NCI-H1417 treated with DMSO at 0.1 percent for 48 hours (cell line): Measurements from ENCODE around the gene SNRPD2.
"Not testable (repeated sequence)": the region's sequence is repeated elsewhere in the genome, so short reads cannot be mapped to it uniquely, and the experiment has no call there.

Experiments
- DNase-seq: peaks from one replicate; lab custom pipeline; 2025; lab: John Stamatoyannopoulos, UW

Gene SNRPD2

DNA sequence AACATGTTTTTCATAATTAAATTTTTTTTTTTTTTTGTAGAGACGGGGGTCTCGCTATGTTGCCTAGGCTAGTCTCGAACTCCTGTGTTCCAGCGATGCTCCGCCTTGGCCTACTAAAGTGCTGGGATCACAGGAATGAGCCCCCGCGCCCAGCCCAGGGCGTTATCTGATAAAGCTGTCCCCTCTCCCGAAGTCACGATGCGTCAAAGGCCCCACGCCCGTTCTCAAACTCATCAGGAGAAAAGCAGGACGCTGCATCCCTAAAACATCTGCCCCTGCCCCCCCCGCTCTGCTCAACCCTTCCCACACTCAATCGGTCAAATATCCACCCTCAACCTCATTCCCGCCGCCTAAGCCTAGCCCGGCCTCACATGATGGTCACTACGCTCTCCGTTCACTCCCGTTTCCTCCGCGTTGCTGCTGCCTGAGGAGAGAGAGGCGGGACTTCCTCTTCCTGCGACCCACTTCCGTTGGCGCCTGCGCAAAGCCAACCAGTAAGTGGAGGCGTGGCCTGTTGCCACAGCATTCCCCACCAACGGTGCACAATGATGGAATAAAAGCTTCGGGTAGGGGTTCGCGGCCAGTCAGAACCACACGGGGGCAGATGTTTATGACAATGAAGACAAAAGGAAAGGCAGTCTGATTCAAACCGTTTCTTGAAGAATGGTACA lies at the start of gene SNRPD2:
Gene SNRPD2, minus strand, starts transcription at position 438 of the 671 bp plus-strand sequence. Its CDS starts 65 bp downstream, at position 373.
- no peak for DNase-seq

DNA sequence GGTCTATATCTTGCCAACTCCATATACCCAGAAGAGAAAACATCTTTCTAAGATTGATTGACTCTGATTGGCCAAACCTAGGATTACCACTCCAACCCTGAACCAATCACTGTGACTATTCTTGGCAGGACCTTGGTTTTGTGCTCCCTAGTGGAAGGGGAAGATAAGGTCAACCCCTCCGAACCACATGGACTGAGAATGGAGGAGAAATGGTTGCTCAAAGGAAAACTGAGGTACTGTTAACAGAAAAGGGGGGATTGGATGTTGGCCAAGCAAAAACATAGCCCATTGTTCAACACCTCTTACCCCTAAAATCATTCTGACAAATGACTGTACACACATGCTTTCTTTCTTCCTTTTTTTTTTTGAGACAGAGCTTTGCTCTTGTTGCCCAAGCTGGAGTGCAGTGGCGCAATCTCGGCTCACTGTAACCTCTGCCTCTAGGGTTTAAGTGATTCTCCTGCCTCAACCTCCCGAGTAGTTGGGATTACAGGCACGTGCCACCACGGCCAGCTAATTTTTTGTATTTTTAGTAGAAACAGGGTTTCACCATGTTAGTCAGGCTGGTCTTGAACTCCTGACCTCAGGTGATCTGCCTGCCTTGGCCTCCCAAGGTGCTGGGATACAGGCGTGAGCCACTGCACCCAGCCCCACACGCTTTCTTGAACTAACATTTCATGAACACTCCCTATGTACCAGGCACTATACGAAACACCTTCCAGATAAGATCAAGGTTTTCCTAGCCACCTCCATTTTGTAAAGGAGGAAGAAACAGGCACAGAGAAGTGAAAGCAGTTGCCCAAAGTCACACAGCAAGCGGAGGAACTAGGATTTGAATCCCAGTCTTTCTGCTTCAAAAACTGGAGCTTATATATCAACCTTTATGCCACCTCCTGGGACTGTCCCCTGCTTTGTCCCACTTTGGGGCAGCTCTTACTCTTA lies 48.0 kb upstream of the SNRPD2 start:
- no peak for DNase-seq

DNA sequence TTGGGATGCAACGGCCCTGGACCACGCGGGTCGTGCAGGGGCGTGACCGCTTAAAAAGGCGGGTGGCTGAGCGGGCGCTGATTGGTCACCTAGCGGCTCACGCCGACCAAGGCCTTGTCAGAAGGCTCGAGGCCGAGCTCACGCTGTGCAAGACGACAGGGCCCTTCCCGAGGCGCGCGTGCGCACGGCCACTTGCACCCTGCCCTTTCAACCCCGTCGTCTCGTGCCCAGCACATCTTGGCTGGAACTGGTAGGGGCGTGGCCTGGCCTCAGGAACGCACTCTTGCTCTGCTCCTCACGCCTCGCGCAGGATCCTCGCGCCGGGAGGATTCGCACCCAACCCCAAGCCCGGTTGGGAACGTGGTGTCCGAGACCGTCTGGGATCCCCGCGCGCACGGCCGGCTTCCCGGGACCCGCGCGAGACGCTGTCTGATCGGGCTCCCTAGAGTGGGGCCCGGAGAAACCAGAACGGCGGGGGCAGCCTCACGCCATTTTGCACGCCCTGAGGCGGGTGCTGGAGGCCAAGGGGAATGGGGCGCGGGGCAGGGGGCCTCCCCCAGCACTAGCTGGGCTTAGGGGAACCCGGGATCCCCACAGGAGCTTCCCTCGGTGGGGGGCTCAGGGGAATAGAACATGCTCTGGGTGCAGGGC lies 41.5 kb upstream of the SNRPD2 start, which contains the start of gene MEIOSIN:
Gene MEIOSIN, plus strand, starts transcription at position 280 of the 651 bp plus-strand sequence. CDS start 1,938 bp downstream, outside the sequence.
- DNase-seq: no peak

DNA sequence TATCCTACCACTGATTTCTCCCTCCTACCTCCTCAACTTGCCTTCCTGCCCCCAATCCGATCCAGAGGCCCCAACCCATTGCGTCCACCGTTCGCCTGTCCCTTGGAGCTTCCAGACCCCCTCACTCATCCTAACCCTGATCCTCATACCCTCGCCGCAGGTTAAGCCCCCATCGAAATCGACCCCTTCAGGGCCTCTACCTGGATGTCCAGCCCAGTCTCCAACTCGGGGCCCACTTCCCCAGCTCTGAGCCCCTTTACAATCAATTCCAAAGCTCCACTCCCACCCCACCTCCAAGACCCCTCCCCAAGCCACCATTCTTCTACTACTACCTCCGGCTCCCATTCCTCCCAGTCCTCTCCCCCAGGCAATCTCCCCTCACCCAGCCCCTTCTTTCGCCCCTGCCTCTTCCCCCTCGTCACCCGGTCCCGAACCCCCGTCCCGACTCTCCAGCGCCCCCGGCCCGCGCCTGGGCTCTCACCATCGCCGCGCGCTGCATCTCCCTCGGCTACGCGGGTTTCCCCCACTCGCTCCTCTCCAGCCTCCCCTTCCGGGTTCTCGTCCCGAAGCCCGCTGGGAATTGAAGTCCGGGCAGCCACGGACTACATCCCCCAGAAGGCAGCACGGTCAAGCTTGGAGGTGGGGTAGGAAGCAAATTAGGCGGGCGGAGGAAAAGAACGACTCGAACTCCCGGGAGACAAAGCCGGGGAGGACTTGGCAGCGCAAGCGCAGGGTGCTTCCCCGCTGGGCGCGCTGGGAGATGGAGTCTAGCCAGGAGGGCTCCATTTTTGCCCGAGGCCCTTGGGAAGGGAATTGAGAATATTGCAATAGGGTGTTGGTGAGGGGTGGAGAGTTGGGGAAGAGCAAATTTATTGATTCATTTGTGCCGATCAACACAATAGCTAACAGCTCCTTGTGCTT lies 38.9 kb upstream of the SNRPD2 start, which contains the start of gene FBXO46:
Gene FBXO46, minus strand, starts transcription at position 529 of the 921 bp plus-strand sequence. CDS start 17,401 bp downstream, outside the sequence.
- peak; percentile 93 for DNase-seq

DNA sequence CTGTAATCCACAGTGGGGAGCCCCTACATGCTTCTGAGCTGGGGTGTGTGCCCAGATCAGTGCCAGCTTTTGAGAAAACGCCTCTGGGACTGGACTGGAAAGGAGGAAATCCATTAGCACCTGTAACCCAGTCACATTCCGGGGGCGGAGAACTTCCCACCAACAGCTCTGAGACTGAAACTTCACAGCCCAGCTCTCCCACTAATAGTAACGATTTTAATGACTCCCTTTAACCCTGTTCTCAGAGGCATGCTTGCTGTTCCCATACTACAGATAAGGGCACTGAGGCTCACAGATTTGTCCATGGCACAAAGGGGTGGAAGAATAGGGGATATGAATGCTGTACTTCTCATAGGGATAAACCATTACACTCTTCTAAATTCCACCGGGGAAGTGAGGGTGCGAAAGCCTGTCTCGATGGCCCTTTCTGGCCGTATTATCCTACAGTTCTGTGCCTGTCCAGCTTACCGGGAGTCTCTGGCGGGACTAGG lies 38.1 kb upstream of the SNRPD2 start:
- DNase-seq: no peak

DNA sequence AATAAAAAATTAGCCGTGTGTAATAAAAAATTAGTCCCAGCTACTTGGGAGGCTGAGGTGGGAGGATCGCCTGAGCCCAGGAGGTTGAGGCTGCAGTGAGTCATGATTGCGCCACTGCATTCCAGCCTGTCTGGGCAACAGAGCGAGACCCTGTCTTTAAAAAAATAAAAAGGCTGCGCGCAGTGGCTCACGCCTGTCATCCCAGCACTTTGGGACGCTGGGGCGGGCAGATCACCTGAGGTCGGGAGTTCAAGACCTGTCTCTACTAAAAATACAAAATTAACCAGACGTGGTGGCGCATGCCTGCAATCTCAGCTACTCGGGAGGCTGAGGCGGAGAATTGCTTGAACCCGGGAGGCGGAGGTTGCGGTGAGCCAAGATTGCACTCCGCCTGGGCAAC lies 36.9 kb upstream of the SNRPD2 start:
- not testable (repeated sequence) for DNase-seq

DNA sequence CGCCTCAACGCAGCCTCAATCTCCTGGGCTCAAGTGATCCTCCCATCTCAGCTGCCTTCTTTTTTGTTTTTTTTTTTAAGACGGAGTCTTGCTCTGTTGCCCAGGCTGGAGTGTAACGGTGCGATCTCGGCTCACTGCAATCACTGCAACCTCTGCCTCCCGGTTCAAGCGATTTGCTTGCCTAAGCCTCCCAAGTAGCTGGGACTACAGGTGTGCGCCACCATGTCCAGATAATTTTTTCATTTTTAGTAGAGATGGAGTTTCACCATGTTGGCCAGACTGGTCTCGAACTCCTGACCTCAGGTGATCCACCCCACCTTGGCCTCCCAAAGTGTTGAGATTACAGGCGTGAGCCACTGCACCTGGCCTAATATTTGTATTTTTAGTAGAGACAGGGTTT lies 28.3 kb upstream of the SNRPD2 start:
- not testable (repeated sequence) for DNase-seq

DNA sequence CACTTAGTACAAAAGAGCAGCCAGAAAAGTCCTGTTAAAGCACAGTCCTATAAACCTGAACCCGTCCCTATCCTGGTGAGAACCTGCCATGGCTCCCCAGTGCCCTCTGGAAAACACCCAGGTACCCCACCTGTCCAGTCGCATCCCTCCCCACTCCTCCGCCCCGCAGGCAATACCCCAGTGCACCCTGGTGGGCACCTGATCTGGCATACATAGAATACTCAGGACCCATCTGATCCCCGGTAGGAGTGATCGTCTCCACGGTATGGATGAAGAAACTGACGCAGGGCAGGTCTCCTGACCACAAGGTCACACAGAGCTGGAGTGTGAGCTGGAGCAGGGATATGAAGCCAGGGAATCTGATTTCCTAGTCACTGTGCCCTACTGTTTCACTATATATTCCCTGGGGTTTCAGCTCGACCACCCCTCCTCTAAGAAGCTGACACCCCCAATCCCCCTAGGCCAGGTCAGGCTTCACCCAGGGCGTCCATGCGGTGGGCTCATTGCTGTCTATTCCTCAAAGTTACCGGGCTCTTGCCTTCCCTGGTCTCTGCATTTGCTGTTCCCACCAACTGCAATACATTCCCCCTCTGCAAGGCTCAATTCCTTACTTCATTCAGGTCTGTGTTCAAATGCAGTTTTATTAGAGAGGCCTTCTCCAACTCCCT lies 26.4 kb upstream of the SNRPD2 start:
- no peak for DNase-seq

DNA sequence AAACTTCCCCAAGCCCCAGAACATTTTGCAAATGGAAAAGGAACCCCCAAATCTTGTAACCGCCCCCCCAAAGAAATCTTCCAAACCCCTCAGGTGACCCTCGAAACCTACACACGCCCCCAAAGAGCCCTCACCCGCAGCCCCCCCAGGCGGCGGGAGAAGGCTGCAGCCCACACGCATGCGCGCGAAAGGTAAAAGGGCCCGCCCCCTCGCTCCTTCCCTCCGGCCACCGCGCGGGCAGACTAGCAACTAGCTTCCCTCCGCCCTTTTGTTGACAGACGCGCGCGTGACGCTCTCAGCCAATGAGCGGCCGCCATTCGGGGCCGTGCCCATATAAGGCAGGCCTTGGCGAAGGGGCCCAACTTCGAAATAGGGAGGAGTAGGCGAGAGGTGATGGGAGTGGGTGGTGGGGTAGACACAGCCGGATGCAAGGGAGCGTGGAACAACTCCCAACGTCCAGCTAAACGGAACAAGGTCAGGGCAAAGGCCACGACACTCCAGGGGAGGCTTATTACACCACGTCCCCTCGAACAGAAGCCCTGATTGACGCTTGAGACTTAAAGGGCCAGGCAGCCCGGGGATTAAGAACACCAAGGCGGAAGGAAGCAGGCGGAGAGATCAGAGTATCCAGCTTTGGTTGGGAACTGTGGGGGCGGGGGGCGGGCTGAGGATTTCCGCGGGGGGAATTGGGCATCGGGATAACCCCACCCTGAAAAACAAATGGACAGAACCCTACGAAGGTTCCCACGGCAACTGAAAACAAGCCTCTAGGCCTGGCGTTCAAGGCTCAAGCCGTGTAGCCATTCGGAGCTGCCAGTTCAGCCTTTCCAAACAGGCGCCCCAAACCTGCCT lies 25.6 kb upstream of the SNRPD2 start:
- peak; percentile 89 for DNase-seq

DNA sequence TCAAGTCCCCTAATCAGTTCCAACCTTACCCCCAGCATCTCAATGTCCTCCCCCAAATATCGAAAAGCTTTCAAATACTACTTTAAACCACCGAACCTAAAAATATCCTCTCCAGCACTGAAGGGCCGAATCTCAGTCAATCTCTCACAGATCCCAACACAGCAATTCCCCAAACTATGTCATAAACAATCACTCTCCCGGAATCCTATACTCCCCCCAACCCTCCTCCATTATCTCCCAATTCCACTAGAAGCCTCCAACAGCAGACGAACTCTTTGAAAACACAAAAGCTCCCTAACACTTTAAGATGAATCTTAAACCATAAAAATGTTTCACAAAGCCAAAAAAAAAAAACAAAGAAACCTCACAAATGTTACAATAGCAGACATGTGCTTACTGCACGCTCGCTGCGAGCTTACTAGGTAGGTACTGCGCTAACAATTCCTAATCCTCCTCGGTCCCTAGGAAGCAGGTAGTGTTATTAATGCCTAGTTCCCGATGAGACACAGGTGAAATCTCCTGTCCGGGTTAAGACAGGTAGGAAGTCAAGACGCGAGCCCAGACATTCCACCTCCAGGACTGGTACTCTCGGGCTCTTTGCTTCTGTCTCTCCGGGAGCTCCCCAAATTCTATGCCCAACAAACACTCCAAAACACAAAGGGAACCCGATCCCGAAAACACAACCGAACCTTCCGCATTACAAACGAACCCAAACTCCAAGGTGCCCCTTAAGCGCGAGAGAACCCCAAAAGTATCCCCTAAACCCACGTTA lies 24.8 kb upstream of the SNRPD2 start:
- DNase-seq: no peak

DNA sequence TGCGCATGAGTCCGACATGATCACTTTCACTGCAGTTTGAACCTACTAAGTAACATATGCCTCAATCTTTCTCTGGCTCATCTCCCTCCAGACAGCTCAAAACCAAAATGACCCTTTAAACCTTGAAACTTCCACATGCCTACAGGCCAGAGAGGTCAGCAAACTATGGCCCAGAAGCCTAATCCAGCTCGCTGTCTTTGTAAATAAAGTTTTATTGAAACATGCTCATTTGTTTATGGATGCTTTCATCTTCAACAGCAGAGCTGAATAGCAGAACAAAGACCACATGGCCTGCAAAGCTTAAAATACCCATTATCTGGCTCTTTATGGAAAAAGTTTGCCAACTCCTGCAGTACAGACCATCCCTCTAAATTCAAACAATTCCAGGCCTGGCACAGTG lies 23.4 kb upstream of the SNRPD2 start:
- DNase-seq: no peak

DNA sequence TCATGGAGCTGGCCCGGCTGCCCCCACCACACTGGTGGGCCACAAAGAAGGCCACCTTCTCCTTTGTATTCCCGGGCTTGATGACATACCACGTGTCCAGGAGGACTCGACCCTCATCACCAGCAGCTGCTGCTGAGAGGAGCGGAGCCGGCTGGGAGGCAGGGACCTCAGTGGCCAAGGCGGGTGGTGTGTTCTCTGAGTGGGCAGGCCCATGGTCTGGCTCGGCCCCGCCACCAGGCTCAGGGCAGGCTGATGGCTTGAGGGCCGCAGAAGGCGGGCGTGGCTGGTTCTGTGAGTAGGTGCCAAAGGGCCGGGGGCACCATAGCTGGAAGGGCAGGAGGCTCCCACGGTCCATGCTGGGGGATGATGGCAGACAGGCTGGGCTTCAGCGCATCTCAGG lies 21.4 kb upstream of the SNRPD2 start:
- DNase-seq: no peak

DNA sequence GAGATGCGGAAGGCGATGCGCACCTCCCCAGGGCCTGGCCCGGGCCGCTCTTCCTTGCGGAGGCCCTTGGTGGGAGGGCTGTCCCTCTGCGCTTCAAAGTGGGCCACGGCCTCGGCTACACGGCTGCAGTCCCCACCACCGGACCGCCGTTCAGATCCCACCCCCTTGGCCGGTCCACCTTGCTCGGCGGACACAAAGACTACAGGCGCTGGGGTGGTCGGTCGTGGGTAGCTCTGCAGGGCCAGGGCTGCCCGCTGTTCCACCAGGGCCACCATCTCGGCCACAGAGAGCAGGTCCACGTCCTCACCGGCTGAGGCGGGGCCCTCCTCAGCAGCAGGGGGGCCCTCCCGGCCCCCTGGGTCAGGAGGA lies 20.9 kb upstream of the SNRPD2 start:
- DNase-seq: no peak

DNA sequence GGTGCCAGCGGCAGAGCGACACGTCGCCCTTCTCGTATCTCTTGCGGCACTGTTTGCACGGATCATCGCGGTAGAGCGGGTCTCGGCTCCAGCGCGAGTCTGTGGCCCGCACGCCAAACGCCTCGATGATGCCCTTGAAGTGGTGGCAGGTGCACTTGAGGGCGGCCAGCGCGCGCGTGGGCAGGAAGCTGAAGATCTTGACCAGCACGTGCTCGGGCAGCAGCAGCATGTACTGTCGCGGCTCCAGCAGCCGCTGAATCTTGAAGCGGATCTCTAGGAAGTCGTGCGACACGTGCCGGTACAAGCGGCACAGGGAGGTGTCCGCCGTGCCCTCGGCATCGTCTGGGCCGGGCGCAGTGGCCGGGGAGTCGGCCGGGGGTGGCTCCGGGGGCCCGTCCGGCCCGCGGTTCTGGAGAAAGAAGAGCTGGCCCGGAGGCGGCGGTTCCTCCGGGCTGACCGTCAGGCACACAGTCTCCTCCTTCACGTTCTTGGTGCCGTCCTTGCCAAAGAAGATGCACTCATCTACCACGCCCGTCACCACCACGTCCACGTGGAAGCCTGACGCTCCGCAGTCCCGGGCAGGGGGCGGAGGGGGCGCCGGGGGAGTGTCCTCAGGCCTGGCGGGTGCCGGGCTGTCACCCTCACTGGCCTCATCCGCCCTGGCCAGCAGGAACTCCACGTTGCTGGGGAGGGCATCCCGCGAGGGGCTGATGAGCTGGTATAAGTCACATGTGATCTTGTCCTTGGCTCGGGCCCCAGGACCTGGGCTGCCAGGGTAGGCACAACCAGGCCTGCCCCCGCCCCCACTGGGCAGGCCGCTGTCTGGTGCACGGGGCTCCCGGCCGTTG lies 20.3 kb upstream of the SNRPD2 start:
- no peak for DNase-seq

DNA sequence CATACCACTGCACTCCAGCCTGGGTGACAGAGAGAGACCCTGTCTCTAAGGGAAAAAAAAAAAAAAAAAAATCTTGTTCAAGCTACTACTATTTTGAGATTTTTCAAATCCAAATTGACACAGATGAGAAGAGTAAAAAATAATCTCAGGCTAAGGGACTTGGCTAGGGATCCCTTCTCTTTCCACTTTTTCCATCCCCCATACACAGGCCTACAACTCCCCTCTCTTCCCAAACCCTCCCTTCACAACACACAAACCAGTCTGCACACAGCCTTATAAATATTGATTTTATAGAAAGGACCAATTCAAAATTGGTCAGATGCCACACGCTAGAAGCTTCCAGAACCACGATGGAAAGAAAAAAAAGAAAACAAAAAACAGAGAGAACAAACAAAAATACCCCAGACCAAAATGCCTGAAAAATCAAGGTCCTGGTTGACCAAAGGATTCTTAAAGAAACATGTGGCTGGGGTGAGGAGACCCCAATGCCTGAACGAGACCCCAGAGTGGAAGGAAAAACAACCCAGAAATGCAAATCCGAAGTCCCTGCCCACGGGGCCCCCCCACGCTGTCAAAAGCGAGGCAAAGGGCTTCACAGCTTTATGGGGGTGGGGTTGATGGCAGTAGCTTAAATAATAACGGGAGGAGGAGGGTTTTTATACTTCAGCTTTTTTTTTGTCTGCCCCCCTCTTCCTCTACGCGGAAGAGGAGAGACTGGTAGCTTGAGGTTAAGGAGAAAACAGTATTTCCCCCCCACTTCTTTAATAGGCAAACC lies 18.8 kb upstream of the SNRPD2 start:
- no peak for DNase-seq

DNA sequence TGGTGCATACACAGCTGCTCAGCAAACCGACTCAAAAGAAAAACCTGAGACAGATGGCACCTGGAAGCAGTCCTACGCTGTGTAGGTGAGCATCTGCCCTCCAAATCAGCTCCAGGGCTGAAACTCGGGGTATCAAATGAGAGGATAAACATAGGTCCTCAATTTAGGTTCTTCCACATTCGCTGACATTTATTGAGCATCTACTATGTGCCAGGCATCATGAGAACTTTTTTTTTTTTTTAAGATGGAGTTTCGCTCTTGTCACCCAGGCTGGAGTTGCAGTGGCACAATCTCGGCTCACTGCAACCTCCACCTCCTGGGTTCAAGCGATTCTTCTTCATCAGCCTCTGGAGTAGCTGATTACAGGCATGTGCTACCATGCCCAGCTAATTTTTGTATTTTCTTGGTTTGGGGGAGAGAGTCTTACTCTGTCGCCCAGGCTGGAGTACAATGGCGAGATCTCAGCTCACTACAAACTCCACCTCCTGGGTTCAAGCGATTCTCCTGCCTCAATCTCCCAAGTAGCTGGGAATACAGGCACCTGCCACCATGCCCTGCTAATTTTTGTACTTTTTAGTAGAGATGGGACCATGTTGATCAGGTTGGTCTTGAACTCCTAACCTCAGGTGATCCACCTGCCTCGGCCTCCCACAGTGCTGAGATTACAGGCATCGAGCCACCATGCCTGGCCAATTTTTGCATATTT lies 14.1 kb upstream of the SNRPD2 start:
- DNase-seq: no peak

DNA sequence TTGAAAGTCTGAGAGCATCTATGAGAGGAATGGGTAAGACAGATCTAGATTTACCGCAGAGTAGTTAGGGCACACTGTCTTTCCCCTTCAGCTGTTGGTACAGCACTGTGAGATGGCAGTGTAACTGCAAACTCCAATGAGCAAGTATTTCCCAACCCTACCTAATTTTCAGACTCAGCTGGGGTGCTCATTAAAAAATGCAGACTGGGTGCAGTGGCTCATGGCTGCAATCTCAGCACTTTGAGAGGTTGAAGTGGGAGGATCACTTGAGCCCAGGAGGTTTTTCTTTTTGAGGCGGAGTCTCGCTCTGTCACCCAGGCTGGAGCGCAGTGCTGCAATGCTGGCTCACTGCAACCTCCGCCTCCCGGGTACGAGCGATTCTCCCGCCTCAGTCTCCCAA lies 13.4 kb upstream of the SNRPD2 start:
- no peak for DNase-seq
